Measurements from ENCODE around the gene MIER2.

The MIER2 gene

GRCh38 chr19:306151-306900 lies 38.3 kb downstream of the MIER2 start:
- DNase-seq: no peak

DNA sequence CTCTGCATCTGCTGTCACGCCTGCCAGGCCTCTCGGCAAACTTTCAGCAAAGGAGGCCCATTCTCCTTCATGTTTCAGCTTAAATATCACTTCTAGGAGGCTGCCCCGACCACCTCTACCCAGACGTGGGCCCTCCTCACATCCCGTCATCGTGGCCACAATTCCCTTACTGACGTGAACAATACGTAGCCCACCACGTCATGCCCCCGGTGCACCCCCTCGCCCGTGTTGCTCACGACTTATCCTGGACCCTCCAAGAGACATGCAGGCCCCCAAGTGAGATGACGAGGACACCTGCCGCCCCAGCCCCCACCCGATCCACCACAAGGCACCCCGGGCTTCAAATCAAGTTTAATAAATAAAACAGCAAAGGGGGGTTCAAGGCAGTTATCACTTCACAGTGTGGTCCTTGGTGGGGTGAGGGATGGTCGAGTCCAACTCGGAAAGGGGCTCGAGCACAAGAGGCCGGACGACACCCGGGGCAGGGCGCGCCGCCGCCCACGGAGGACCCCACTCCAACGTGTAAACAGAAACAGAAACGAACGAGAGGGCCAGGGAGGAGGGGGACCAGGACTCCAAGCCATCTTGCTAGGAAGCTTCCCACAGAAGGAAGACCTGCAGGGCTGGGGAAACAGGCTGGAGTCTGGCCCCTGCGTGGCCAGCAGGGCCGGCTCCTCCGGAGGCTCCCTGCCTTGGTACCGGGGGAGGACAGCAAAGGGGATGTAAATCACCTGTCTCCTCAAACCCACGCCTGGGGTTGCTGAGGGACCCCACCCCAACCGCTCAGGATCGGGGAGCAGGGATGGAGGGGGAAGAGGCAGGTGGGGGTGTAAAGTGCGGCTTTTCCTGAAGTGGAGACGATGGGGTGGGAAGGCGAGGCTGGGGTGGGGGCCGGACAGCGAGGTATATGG lies 39.1 kb downstream of the MIER2 start:
- DNase-seq: no peak

GRCh38 chr19:296476-297225 lies 47.9 kb downstream of the MIER2 start:
- DNase-seq: no peak

- DNase-seq: no peak
These were observed 48.8 kb downstream of the MIER2 start for GRCh38 chr19:295687-296370.

DNA sequence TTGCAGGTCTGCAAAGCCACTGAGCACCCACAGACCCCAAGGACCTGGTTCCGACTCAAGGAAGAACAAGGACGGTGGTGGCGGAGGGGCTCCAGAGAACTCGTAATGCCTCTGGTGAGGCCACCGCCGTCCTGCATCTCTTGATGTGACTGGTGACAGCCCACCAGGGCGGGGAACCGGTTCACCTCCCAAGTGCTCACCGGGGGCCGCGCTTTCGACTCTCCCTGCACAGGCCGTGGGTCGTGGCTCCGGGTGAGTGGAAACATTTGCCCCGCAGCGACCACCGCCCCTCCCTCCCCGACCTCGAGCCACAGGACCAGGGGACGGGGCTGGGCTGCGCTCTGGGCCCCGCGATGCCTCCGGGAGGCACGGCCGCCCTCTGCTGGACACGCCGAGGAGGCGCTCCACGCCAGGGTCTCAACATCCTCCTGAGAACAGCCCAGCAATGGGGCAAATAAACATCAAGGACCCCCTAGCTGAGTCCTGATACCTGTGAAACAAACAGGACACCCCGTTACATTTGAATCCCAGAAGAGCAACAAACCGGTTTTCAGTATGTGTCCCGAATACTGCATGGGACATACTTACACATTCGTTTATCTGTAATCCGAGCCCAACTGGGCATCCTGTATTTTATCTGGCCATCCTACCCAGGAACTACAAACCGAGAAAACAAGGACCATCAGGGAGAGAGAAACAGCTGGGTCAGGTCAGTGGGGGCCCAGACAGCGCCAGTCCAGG lies 49.5 kb downstream of the MIER2 start:
- DNase-seq: peak; percentile 65

DNA sequence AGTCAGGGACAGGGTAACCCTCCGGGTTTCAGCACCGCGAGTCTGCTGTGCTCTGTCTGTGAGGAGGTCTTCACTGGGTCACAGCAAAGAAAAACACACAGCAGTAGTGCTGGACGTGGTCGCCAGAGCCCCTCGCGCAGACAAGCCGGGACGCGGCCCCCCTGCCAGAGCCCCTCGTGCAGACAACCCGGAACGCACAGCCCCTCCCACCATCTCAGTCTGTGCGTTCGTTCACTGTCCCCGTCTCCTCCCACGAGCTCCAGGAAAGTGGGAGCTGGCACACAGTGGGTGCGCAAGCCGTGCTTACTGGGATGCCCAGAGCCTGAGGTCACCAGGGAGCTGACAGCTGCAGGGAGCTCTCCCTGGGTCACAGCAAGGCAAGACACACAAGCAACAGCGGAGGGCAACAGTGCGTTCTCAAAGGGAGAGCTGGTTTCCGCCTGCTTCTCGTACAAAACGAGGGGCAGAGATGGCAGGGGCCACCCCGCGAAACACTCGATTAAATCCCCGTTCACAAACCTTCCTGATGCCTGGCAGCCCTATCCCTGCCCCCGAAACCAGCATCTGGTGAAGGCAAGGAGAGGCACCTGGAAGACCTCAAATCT lies 50.2 kb downstream of the MIER2 start:
- no peak for DNase-seq

GRCh38 chr19:293436-294110 lies 51.0 kb downstream of the MIER2 start:
- no peak for DNase-seq

DNA sequence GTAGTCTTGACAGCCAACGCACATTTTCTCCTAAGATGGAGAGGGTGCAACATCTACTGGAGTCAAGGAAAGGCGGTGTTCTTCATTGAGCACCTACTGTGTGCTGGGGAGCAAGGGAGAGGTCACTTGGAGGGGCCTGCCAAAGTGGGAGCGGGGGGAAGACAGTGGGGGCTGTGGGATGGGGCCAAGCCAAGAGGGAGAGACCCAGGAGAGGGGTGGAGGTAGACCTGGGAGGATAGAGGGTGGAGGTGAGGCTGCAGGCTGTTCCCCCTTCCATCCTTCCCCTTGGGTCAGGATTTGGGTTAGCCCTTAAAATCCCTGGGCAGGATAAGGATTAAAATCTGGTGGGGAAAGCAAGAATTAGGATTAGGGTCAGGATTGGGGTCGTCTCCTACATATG lies 51.6 kb downstream of the MIER2 start:
- DNase-seq: no peak

- no peak for DNase-seq
These were observed 52.2 kb downstream of the MIER2 start for GRCh38 chr19:292281-292884.

DNA sequence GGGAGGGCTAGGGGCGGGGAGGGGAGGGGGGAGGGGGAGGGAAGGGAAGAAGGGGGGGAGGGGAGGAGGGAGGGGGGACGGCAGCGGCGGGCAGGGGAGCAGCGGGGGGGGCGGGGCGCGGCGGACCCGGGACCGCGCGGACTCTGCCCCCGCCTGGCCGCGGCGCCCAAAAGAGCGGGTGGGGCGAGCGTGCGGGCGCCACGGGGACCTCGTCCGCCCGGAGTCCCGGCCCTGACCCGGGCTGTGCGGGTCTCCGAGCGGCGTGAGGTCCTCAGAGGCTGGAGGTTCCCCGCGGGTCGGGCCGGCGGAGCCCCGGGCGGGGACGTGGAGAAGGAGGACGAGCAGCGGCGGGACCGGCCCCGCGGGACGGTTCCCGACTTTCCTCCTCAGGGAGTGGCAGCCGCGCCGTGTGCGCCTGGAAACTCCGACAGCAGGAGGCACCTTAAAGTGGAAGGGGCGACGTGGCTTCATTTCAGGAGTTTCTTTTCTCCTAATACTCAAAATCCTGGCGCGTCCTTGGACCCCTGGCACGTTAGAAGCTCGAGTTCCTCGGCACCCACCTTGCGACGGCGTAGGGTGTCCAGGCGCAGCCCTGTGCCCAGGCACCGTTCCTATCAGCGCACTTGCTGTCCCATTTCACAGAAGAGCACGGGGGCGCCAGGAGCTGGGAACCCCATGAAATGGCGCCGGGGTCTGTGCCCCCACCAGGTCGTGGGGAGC lies 52.9 kb downstream of the MIER2 start:
- DNase-seq: no peak

DNA sequence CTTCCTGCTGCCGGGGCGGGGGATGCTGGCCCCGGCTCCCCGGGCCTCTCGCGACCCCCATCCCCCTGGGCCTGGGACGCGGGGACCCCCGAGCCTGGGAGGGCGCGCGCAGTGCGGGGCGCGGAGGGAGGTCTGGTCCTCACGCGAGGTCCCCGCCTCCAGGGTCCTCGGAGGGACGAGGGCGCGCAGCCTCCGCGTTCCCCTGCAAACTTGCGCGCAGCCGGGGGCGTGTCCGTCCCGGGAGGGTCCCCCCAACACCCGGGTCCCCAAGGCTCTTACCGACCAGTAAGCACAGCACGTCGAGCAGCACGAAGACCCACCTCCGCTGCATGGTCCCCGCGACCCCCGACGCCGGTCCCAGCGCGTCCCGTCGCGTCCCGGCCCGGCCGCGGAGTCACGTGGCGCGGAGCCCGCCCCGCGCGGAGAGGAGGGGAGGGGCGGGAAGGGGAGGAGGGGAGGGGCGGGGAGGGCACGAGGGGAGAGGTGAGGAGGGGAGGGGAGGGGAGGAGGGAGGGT lies 53.5 kb downstream of the MIER2 start, which contains the start of gene PLPP2:
Gene PLPP2, minus strand, starts transcription at position 398 of the 516 bp plus-strand sequence. Its CDS starts 67 bp downstream, at position 331.
- no peak for DNase-seq

DNA sequence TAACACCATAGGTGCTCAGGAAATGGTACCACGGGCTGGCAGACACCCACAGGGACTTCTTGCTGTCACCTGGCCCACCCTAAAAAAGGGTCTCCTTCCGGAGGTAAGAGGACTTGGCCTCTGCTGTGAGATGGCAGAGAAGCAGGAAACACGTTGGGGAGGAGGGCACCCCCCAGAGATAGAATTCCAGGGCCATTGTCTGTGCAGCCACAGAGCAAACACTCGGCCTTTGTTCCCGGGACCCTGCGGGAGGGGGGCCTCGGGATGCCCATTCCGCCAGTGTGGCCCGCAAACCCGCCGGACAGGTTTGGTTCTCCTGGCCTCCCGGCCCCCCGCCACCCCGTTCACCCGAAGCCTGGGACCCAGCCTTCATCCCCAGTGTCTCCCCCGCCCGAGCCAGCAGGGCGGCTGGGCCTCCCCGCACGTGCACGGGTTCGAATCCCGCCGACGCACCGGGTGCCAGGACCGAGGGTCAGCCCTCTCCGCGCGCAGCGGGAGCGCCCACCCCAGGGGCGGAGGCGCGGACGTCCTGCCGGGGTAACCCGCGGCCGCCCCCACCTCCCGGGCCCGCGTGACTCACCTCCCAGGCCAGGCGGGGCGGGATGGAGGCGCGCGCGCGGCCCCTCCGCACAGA lies 54.1 kb downstream of the MIER2 start:
- no peak for DNase-seq

DNA sequence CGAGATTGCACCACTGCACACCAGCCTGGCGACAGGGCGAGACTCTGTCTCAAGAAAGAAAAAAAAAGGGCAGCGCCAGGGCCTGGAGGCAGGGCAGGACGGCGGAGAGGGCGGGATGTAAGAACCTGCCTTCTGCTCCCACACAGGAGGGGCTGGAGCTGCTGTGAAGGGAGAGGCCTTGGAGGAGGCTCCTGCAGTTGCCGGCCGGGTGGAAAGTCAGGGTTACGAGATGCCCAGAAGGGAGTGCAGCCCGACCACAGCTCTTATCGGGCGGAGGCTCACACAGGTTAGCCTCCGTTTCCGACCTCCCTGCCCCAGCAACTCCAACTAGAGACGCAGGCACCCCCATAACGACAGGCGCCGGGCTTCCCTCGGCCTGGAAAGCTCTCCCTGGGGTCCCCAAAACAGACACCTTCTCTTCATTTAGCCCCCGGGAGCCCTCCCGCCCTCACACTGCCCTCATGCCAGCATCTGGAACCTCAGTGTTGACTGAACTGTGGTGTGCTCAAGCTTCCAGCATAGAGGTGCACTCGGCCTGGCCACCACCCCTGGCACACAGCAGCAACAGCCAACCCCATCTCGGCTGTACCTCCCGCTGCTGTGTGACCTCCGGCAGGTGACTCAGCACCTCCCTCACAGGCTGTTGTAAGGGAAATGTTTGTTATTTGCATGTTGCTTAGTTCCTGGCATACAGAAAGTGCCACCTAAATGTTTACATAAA lies 54.8 kb downstream of the MIER2 start:
- DNase-seq: peak; percentile 56

DNA sequence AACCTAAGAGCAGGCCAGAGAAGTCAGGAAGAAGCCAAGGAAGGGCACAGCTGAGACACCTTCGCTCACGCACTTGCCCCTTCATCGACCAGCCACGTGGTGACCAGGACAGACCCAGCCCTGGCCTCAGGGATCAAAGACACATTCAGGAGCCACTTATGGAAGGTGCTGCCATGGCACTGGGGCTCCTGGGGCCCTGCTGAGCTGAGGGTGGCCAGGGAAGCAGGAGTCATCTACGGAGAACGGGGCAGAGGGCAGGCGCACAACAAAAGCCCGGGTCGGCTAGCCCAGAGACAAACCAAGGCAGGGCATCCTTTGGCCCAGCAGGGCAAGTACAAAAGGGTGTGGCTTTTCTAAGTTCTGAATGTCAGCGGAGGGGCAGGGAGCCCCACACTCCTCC lies 55.7 kb downstream of the MIER2 start:
- DNase-seq: no peak

GRCh38 chr19:287381-287871 lies 57.2 kb downstream of the MIER2 start:
- no peak for DNase-seq

DNA sequence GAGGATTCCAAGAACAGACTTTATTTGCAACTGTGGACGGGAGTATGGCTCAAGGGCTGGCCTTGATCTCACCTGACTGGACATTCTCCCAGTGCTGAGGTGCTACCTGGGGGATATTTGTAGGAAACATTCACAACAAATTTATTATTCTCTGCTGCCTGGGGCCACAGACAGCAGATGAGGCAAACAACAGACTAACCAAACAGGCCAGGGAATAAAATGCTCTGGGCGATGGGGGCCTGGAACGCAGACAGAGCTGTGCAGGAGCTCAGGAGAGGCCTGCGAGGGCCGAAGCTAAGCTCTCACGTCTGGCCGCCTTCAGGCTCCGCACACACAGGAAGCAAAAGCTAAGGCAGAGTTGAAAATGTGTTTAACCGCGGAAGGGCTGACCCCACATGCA lies 61.2 kb downstream of the MIER2 start:
- no peak for DNase-seq

- DNase-seq: peak; percentile 80
These were observed 62.1 kb downstream of the MIER2 start for GRCh38 chr19:282501-282900.

GRCh38 chr19:281992-282391 lies 62.6 kb downstream of the MIER2 start:
- no peak for DNase-seq

Measured in RPMI8226 (cell line).